RWPE1 (cell line): ENCODE data around the gene EEF2K.
A peak's percentile ranks its signal among the peaks of the same experiment; 100 is the strongest.

Source experiments
- CTCF ChIA-PET: fragments of 350-600 bp; sonication (Branson Sonifier 250); formaldehyde crosslinking; extraction: SDS; loops from one replicate; lab custom pipeline; 2021; lab: Yijun Ruan, JAX
- POLR2A ChIA-PET: fragments of 400-600 bp; formaldehyde crosslinking; extraction: SDS; loops from one replicate; lab custom pipeline; 2020; ENCODE audit warnings: antibody characterized with exemption; ENCODE audit not compliant: low non-redundant PET; lab: Yijun Ruan, JAX
- DNase-seq: peaks from one replicate; pipeline ENCODE4 v3.0.0; 2012; ENCODE audit warnings: low spot score
- H3K27ac ChIP-seq: fragments of 450-650 bp; 2 replicates; pipeline ENCODE4 v1.5.1; 2017
- CTCF ChIP-seq: fragments of 450-650 bp; conservative IDR thresholded peaks from 2 replicates; pipeline ENCODE4 v1.5.1; 2017; ENCODE audit warnings: low read depth, mild to moderate bottlenecking

EEF2K gene

GRCh38 chr16:22198547-22199293, 7.4 kb upstream of the EEF2K start:
- H3K27ac ChIP-seq, result peak overlapping the region; percentile 94
- TF ChIP-seq CTCF, result 0 out of 2 replicates have a peak, but pooled peaks have one; percentile 6
- CTCF ChIA-PET, result interaction anchor here (0.5 kb wide), 1 partner anchor 18 kb away, joined by 3 read pairs; no protein-coding TSS in a partner anchor
- POLR2A ChIA-PET, result no interaction called here
- no peak for DNase-seq

- DNase-seq, result no peak
- ChIA-PET POLR2A (no interaction called here), CTCF (no interaction called here)
- no peak for TF ChIP-seq CTCF
- peak overlapping the region; percentile 94 for H3K27ac ChIP-seq
Observed at GRCh38 chr16:22202261-22202637, 3.8 kb upstream of the EEF2K start.

- ChIA-PET CTCF (no interaction called here), POLR2A (no interaction called here)
- TF ChIP-seq CTCF, result no peak
- 0 out of 2 replicates have a peak overlapping the region, but pooled peaks have one; percentile 94 for H3K27ac ChIP-seq
- DNase-seq, result no peak
Observed at GRCh38 chr16:22203091-22203490, 3.0 kb upstream of the EEF2K start.

- no peak for DNase-seq
- CTCF ChIA-PET, result interaction anchor here (0.7 kb wide), 1 partner anchor 96 kb away, joined by 4 read pairs; no protein-coding TSS in a partner anchor
- no peak overlapping the region for H3K27ac ChIP-seq
- TF ChIP-seq CTCF, result no peak
- POLR2A ChIA-PET, result no interaction called here
Observed at GRCh38 chr16:22204091-22204655, 1.9 kb upstream of the EEF2K start.

- POLR2A ChIA-PET, result no interaction called here
Observed at GRCh38 chr16:22205577-22206012, 483 bp upstream of the EEF2K start.

More at GRCh38 chr16:22205577-22206012, 483 bp upstream of the EEF2K start:
- CTCF ChIA-PET, result interaction anchor here (0.6 to 1.2 kb wide), 3 partner anchors 9 to 476 kb away, joined by 3 to 5 read pairs (median 3); no protein-coding TSS in a partner anchor
- no peak for TF ChIP-seq CTCF
- peak overlapping the region; percentile 92 for H3K27ac ChIP-seq
- no peak for DNase-seq
